Middle frontal gyrus (tissue), 1 donor: ENCODE data around the gene DNASE1L3.
"Not testable (repeated sequence)": the region's sequence is repeated elsewhere in the genome, so short reads cannot be mapped to it uniquely, and the experiment has no call there.

Experiments used
- DNase-seq: peaks from one replicate; pipeline ENCODE4 v3.0.0-alpha.2; 2015; ENCODE audit warnings: low spot score; ENCODE audit errors: extremely low spot score

Gene DNASE1L3

GRCh38 chr3:58201451-58201850 is 9.3 kb downstream of the DNASE1L3 start:
- not testable (repeated sequence) for DNase-seq

GRCh38 chr3:58200846-58201355 is 9.9 kb downstream of the DNASE1L3 start:
- DNase-seq: no peak

GRCh38 chr3:58200121-58200709 is 10.6 kb downstream of the DNASE1L3 start:
- DNase-seq: no peak

GRCh38 chr3:58198804-58199203 is 12.0 kb downstream of the DNASE1L3 start:
- no peak for DNase-seq

GRCh38 chr3:58198362-58198761 is 12.4 kb downstream of the DNASE1L3 start:
- DNase-seq: no peak

GRCh38 chr3:58197588-58197987 is 13.2 kb downstream of the DNASE1L3 start:
- no peak for DNase-seq

GRCh38 chr3:58193682-58194407 is 16.9 kb downstream of the DNASE1L3 start:
- DNase-seq: no peak

GRCh38 chr3:58192069-58192468 is 18.7 kb downstream of the DNASE1L3 start:
- no peak for DNase-seq

- DNase-seq: no peak
These were observed 19.3 kb downstream of the DNASE1L3 start for GRCh38 chr3:58191361-58191991.

GRCh38 chr3:58190882-58191281 is 19.9 kb downstream of the DNASE1L3 start:
- DNase-seq: no peak

GRCh38 chr3:58190291-58190690 is 20.5 kb downstream of the DNASE1L3 start:
- no peak for DNase-seq

- no peak for DNase-seq
These were observed 21.1 kb downstream of the DNASE1L3 start for GRCh38 chr3:58189691-58190090.

GRCh38 chr3:58188921-58189451 is 21.8 kb downstream of the DNASE1L3 start:
- no peak for DNase-seq

- no peak for DNase-seq
These were observed 22.6 kb downstream of the DNASE1L3 start for GRCh38 chr3:58188173-58188564.

- DNase-seq: no peak
These were observed 25.8 kb downstream of the DNASE1L3 start for GRCh38 chr3:58184982-58185360.

GRCh38 chr3:58184309-58184981 is 26.3 kb downstream of the DNASE1L3 start:
- DNase-seq: no peak

GRCh38 chr3:58183891-58184290 is 26.9 kb downstream of the DNASE1L3 start:
- no peak for DNase-seq

GRCh38 chr3:58183221-58183620 is 27.6 kb downstream of the DNASE1L3 start:
- DNase-seq: no peak

- DNase-seq: no peak
These were observed 29.7 kb downstream of the DNASE1L3 start for GRCh38 chr3:58180940-58181587.

- DNase-seq: no peak
These were observed 30.5 kb downstream of the DNASE1L3 start for GRCh38 chr3:58180099-58180880.
